OCI-LY3 (cell line): ENCODE measurements around the gene CYP26C1.

ENCODE experiments used
- EZH2phosphoT487 ChIP-seq: fragments of 200-600 bp; shearing (Covaris generic); IDR thresholded peaks from 2 replicates; pipeline ENCODE4 v1.6.1; 2018; ENCODE audit warnings: antibody characterized with exemption, mixed run types, low read depth
- TF ChIP-seq, protein P1 (sequence below): fragments of 200-600, 300-600 bp; sonication (generic); IDR thresholded peaks from 2 replicates; pipeline ENCODE4 v1.5.1; 2014; ENCODE audit warnings: antibody characterized with exemption, low read length, low read depth

DNA sequence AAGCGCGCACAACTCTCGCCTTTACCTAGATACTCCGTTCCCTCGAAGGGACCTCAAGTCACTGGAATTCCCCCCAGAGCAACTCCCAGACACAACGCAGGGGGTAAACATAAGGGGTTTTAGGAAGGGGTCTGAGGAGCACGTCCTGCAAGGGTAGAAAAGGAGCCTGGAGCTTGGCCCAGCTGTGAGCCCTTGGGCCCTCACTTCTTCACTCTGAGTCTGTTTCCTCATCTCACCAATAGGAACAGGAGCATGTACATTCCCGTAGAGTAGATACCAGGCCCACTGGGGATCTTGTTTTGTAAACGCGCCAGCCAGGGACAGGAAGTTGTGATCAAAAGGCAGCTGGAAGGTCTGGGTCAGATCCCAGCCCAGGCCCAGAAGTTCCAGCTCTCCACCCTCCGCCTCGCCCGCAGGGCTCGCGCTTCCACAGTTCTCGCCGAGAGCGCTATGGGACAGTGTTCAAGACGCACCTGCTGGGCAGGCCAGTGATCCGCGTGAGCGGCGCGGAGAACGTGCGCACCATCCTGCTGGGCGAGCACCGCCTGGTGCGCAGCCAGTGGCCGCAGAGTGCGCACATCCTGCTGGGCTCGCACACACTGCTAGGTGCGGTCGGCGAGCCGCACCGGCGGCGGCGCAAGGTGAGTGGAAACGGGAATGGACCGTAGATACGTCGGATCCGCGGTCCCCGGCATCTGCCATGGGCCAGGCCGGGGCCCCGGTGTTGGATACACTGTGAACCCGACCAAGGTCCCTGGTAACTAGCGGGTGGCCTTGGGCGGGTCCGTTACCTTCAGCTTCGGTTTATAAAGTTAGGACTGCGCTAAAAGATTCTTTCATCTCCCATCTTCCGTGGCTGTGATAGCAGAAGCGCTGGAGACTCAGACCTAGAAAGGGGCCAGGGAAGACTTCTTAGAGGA lies 1.3 kb downstream of the CYP26C1 start:
- TF ChIP-seq, protein P1, sequence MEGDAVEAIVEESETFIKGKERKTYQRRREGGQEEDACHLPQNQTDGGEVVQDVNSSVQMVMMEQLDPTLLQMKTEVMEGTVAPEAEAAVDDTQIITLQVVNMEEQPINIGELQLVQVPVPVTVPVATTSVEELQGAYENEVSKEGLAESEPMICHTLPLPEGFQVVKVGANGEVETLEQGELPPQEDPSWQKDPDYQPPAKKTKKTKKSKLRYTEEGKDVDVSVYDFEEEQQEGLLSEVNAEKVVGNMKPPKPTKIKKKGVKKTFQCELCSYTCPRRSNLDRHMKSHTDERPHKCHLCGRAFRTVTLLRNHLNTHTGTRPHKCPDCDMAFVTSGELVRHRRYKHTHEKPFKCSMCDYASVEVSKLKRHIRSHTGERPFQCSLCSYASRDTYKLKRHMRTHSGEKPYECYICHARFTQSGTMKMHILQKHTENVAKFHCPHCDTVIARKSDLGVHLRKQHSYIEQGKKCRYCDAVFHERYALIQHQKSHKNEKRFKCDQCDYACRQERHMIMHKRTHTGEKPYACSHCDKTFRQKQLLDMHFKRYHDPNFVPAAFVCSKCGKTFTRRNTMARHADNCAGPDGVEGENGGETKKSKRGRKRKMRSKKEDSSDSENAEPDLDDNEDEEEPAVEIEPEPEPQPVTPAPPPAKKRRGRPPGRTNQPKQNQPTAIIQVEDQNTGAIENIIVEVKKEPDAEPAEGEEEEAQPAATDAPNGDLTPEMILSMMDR = no peak
- TF ChIP-seq EZH2phosphoT487 = no peak
